SK-MEL-5 (cell line): Measurements from ENCODE around the gene RPS29. TPM values are rescaled to one million over a fixed set of nuclear protein-coding genes. Genes with fewer than 3 reads are reported as not detected.
"Not testable (repeated sequence)": the region's sequence is repeated elsewhere in the genome, so short reads cannot be mapped to it uniquely, and the experiment has no call there.

Experiments
- DNase-seq: peaks from one replicate; pipeline ENCODE4 v3.0.0-alpha.2; 2016; ENCODE audit warnings: low read depth, low spot score
- in situ Hi-C: cut with HindIII; loops from 2 replicates; pipeline ENCODE4 v1.10.0; 2016; ENCODE audit warnings: low sequenced_read_pairs, high pct_unique_total_duplicates, low pct_unique_long_range_greater_than_20kb
- total RNA-seq: library from RNA; depleted of rRNA; stranded (reverse); fragments of >200 nt; shearing (Covaris generic); gene quantifications from 2 replicates; pipeline ENCODE4 v1.2.3, GENCODE V29; 2014

Gene RPS29
- total RNA-seq, 1 experiment from 2014 or later, result 1,995 TPM

DNA sequence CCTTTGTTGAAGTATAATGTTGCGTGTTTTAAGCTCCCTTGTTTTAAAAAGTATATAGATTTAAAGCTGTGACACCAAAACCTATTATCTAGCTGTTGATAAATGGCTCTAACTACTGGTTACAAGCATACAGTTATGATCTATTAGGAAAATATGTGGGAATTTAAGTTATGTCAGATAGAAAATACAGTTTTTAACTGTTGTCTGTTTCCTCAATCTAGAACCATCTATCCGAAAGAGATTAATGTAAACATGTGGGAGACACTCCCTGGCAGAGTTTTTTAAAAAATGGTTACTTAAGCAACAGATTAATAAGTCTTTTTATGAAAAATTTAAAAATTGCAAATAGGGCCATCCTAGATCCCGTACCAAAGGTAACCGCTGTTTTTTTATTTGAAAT lies 26.1 kb upstream of the RPS29 start:
- DNase-seq, result no peak

GRCh38 chr14:49607583-49607982 lies 21.4 kb upstream of the RPS29 start:
- in situ Hi-C loops, result no loop called here
- no peak for DNase-seq

More for the DNA sequence above, 26.1 kb upstream of the RPS29 start:
- in situ Hi-C loops, result no loop called here

DNA sequence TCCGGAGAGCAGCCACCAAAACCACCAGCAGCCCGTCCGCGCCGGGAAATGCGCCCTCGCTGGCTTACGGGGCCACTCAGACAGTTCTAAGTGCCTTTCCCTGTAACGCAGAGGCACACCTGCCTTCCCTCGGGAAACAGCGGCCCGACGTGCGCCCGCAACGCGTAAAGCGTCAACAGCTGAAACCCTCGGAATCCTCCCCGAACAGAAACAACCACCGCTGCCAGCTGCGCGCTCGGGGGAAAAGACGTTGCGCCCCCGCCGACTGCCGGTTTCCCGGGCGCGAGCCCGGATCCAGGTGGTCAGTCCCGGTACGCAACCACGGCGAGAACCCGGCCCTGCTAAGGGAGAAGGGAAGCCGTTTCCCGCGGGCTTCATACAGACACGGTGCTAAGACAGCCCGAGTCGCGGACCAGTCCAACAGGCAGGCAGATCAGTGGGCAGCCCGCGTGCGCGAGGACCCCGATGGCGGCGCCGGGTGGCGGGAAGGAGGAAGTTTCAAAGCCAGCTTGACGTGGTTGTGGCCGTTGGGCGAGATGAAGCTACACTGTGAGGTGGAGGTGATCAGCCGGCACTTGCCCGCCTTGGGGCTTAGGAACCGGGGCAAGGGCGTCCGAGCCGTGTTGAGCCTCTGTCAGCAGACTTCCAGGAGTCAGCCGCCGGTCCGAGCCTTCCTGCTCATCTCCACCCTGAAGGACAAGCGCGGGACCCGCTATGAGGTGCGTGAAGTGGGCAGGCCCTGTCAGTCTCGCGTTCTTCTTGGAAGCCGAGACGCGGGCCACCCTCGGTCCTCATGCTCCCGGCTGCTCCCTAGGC lies 12.5 kb upstream of the RPS29 start, which contains the start of gene LRR1:
TSS of gene LRR1 (plus strand) at position 456 of the 816 bp plus-strand sequence. CDS start at position 537, 81 bp downstream.
- in situ Hi-C loops, result no loop called here

GRCh38 chr14:49598189-49598484 lies 12.0 kb upstream of the RPS29 start:
- in situ Hi-C loops, result no loop called here
- DNase-seq, result no peak

More for the DNA sequence above, 12.5 kb upstream of the RPS29 start, which contains the start of gene LRR1:
- peak; percentile 74 for DNase-seq

GRCh38 chr14:49594347-49595091 lies 8.3 kb upstream of the RPS29 start:
- in situ Hi-C loops, result no loop called here
- peak; percentile 78 for DNase-seq

DNA sequence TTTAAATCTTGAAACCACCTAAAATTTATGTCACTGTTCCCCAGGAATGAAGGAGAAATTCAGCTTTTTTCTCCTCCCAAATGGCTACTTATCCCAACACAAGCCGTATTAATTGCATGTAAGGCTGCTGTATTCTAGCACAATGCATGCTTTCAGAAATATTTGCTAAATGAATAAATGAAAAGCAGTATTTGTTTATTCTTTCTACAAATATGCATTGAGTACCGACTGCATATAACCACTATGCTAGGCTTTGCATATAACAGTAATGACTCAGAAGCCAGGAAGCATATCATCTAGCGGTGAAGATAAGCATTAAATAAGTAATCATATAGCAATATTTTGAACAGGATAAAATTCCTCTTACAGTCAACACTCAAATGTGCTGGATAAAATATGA lies 6.8 kb upstream of the RPS29 start:
- in situ Hi-C loops, result no loop called here
- peak; percentile 67 for DNase-seq

DNA sequence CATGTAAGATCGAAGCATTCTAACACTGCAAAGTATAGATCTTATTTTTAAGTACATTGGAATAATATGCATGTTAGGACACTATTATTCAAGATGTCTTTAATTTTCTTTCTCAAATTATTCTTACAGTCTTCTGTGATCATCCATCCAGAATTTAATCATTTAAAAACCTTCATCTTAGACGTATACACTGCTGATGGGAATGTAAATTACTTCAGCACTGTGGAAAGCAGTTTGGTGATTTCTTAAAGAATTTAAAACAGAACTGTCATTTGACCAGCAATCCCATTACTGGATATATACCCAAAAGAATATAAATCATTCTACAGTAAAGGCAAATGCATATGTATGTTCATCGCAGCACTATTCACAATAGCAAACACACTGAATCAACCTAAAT lies 3.2 kb upstream of the RPS29 start:
- no peak for DNase-seq
- in situ Hi-C loops, result no loop called here

DNA sequence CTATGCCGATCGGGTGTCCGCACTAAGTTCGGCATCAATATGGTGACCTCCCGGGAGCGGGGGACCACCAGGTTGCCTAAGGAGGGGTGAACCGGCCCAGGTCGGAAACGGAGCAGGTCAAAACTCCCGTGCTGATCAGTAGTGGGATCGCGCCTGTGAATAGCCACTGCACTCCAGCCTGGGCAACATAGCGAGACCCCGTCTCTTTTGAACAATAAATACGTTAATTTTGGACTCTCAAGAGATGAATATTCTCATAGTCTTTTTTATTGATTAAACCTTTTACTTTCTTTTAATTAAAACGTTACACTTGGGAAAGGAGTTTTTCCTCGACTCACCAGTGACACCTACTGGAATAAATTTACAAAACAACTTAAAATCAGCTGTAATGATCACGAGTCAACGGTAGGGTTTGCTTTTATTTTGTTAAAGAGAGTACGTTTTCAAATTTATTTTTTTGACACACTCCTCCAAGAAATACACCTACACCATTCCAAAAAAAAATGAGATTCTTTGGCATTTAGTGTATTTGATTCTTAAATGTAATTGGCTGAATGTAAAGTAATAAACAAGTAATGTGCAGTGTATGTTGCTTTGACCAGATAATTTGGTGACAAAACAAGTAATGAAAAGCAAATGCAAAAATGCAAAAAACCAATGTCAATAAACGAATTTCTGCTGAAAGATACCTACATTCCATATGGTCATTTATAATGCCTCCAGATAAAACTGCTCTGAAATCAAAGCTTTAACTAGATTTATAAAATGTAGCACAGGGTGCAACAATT lies 687 bp upstream of the RPS29 start:
- in situ Hi-C loops, result no loop called here
- peak; percentile 78 for DNase-seq

DNA sequence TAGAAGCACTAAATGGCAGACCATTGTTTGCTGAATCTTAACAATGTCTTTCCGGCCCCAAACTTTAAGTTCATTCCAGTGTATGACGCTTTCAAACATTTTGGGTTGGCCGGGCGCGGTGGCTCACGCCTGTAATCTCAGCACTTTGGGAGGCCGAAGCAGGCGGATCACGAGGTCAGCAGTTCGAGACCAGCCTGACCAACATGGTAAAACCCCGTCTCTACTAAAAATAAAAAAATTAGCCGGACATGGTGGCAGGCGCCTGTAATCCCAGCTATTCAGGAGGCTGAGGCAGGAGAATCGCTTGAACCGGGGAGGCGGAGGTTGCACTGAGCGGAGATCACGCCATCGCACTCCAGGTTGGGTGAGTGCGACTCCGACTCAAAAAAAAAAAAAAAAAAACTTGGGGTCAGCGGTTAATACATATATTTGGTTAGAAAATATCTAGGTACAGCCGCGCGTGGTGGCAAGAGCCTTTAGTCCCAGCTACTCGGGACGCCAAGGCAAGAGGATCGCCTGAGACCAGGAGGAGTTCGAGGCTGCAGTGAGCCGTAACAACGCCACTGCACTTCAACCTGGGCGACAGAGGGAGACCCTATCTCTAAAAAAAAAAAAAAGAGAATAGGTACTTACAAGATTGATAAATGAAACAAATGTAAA lies 1.1 kb downstream of the RPS29 start:
- peak; percentile 37 for DNase-seq
- in situ Hi-C loops, result not testable (repeated sequence)

DNA sequence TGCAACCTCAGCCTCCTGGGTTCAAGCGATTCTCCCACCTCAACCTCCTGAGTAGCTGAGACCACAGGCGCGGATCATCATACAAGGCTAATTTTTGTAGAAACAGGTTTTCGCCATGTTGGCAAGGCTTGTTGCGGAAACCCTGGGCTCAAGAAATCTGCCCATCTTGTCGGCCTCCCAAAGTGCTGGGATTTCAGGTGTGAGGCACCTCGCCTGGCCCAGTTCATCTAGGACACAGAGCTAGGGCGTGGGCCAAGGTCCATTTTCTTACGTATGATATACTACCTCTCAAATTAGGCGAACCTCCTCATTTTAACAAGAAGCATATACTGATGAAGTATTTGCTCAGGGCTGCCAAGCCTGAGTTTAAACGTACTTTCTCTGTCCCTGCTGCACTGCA lies 2.1 kb downstream of the RPS29 start:
- in situ Hi-C loops, result no loop called here
- DNase-seq, result no peak

- in situ Hi-C loops, result no loop called here
- DNase-seq, result no peak
Observed at GRCh38 chr14:49583629-49584028, 2.6 kb downstream of the RPS29 start.

DNA sequence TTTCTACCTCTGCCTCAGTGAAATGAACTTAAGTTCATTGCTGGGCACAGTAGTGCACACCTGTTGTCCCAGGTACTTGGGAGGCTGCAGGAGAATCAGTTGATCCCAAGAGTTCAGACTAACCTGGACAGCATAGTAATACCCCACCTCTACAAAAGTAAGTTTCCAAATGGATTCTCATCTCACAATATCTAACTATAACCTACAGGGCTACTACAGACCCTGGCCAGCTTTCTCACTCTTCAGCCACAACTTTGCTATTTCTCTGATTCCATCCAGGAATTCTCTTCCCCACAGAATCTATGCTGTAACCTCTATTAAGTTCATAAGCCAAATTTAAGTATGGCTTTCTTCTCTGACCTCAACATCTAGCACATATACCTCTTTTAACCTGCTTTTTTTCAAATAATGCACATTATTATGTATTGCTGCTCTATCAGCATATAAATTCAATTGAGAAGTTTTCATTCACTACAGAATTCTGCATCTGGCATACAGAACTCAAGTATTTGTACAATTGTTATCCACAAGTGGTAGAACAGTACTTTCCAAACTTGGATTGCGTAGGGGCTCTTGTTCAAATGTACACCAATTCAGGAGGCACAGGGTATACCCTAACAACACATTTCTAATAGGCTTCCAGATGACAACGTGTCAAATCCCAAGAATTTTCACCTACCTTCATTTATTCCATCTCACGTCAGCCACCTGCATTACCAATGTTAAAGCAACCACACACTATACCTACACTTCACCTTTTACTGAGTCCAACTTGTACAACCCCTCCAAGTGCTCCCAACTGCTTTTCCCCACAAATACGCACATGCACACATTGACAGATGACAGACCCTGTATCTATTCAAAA lies 3.8 kb downstream of the RPS29 start:
- in situ Hi-C loops, result no loop called here
- DNase-seq, result no peak

DNA sequence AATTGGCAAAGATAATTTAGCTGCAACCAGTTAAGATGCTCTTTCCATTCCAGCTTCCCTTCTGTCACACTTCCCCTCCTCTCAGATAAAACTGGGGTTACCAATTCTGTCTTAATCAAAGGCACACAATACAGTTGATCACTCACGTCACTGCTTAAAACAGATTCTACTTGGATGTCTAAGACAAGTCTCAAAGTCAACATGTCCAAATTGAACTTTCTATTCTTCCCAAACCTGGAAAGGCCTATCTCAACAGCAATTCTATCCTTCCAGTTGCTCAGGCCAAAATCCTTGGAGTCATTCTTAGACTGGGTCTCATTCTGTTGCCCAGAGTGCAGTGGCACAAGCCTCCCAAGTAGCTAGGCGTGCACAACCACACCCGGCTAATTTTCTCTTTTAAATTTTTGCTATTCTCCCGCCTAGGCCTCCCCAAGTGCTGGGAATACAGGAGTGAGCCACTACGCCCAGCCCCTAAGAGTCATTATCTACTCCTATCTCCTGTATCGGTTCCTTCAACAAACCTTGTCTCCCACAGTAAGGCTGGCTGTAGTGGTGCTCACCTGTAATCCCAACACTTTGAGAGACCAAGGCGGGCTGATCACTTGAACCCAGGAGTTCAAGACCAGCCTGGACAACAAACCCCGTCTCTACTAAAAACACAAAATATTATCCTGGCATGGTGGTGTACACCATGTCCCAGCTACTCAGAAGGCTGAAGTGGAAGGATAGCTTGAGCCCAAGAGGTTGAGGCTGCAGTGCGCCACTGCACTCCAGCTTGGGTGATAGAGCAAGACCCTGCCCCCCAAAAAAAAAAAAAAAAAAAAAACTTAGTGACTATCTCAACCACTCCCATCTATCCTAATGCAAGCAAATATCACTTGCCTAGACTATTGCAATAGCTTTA lies 4.7 kb downstream of the RPS29 start:
- no peak for DNase-seq
- in situ Hi-C loops, result no loop called here

DNA sequence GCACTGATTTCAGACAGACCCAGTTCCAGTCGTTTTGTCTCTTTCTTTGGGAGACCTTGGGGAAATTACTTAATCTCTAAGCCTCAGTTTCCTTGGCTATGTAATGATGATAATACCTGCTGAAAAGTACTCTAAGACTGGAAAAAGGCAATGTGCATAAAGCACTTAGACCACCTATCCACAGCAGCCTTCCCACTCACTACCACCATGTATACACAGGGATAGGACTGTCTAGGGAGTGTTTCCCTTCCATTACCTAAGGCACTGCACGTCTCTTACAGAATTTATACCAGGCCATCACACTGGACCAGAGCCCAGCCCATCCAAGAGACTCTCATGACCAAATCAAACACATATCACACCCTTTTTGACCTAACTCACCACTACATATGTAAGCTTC lies 6.3 kb downstream of the RPS29 start:
- in situ Hi-C loops, result no loop called here

DNA sequence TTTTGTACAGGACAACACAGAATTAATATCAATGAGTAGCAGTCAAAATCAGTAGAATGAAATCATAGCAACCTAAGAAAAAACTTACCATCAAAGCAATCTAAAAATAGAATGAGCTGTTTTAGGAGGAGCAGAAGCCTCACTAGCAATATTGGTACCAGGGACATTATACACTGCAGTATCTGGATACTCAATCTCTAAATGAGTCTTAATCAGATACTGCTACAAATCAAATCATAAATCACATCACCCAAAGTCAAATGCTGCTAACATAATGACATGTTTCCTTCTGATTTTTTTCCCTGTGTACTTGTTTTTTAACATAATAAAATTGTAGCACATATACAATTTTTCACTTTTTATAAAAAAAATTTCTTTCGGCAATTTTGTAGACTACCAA lies 8.0 kb downstream of the RPS29 start:
- no peak for DNase-seq
- in situ Hi-C loops, result no loop called here

More for the DNA sequence above, 6.3 kb downstream of the RPS29 start:
- no peak for DNase-seq

DNA sequence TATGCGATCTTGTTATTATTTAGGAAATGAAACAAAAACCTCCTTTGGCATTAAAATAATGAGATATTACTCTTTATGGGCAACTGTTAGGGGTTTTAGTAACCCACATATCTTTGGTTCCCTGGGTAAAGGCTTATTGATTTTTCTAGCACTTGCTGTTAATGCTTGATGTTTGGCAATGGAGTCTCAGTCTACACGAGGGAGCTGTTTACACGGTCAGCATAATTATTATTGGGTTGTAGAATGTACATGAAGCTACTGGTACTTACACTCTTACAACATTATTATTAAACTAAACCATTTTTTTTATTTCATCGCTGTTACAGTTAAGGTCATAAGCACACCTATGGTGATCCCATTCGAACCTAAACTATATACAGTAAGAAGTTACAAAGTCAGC lies 12.1 kb downstream of the RPS29 start:
- in situ Hi-C loops, result no loop called here
- no peak for DNase-seq
